Tracheal epithelial cell (primary cell): ENCODE measurements around the gene PLPP4. TPM values are rescaled to one million over a fixed set of nuclear protein-coding genes. Genes with fewer than 3 reads are reported as not detected.

Experiments used
- total RNA-seq: library from RNA; depleted of rRNA; stranded (reverse); fragments of >200 nt; gene quantifications from 2 replicates; pipeline ENCODE4 v1.2.1, GENCODE V29; 2014

Gene PLPP4
- 1.3 and 2.9 TPM in 2 replicates for total RNA-seq

DNA sequence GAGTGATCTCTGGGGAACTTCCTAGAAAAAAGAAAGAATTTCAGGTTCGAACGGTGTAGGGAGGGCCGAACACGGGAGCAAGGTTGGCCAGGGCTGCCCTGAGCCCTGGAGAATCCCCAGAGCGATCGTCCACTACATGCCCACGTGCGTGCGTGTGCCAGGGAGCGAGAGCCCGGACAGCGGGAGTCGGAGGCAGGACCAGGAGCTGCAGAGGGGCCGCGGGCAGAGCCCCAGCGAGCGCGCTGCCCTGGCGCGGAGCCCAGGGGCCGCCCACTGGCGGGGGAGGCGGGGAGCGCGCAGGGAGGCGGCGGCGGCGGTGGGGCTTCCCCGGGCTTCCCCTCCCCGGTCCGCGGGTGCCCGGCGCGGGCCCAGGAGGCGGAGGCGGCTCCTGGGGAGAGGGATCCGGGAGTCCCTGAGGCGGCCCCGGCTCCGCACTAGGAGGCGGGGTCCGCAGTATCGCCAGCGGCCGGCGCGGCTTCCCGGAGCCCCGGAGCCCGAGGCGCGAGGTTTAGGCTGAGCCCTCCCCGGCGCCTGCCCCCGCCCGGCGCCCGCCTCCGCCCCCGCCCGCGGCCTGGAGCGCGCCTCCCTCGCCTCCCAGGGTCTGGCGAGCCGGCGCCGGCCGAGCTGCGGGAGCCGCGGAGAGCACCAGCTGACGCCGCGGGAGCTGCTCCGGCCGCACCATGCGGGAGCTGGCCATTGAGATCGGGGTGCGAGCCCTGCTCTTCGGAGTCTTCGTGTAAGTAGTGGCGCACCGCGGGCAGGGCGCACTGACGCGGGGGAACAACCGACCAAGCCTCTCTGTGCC, at the start of gene PLPP4:
Gene PLPP4, plus strand, starts transcription at position 602 of the 805 bp plus-strand sequence. Its CDS starts 79 bp downstream, at position 681.

